BE2C (cell line): ENCODE measurements around the gene KRTAP10-1.

ENCODE experiments used
- DNase-seq: peaks from one replicate; pipeline ENCODE4 v3.0.0-alpha.2; 2020
- H3K27me3 ChIP-seq: fragments of 250-450 bp; sonication (Bioruptor Pico); 2 replicates; pipeline ENCODE4 v1.5.1; 2020; ENCODE audit warnings: mild to moderate bottlenecking
- H3K36me3 ChIP-seq: fragments of 250-450 bp; sonication (Bioruptor Pico); 2 replicates; pipeline ENCODE4 v1.5.1; 2020; ENCODE audit warnings: mild to moderate bottlenecking
- H3K4me1 ChIP-seq: fragments of 250-450 bp; sonication (Bioruptor Pico); 2 replicates; pipeline ENCODE4 v1.5.1; 2020
- H3K4me3 ChIP-seq: 2 replicates; pipeline ENCODE4 v1.5.1; 2011; ENCODE audit warnings: low read depth, low read length
- H3K9me3 ChIP-seq: fragments of 250-450 bp; sonication (Bioruptor Pico); 2 replicates; pipeline ENCODE4 v1.5.1; 2020
- CTCF ChIP-seq: IDR thresholded peaks from 2 replicates; pipeline ENCODE4 v1.5.1; 2012; ENCODE audit warnings: mild to moderate bottlenecking, low read depth, low read length

The KRTAP10-1 gene

GRCh38 chr21:44525391-44526095, 14.5 kb downstream of the KRTAP10-1 start:
- Histone ChIP-seq H3K9me3 (peaks cover 4% of the 10 kb centered on the region; the same call in 1 of the 2 replicates), H3K4me3 (no peak overlapping the region), H3K36me3 (no peaks in the 10 kb centered on the region), H3K4me1 (no peaks in the 10 kb centered on the region), H3K27me3 (no peaks in the 10 kb centered on the region; the same call in 1 of the 2 replicates)
- peak; percentile 9 for DNase-seq
- no peak for TF ChIP-seq CTCF

GRCh38 chr21:44524414-44525371, 15.3 kb downstream of the KRTAP10-1 start:
- Histone ChIP-seq H3K4me1 (no peaks in the 10 kb centered on the region), H3K9me3 (peaks cover 4% of the 10 kb centered on the region; the same call in 1 of the 2 replicates), H3K4me3 (no peak overlapping the region), H3K36me3 (no peaks in the 10 kb centered on the region), H3K27me3 (no peaks in the 10 kb centered on the region; the same call in 1 of the 2 replicates)
- no peak for TF ChIP-seq CTCF
- DNase-seq = no peak

GRCh38 chr21:44523567-44524413, 16.2 kb downstream of the KRTAP10-1 start:
- DNase-seq = no peak
- no peaks in the 10 kb centered on the region; the same call in 1 of the 2 replicates for H3K27me3 ChIP-seq
- H3K4me1 ChIP-seq = no peaks in the 10 kb centered on the region
- no peaks in the 10 kb centered on the region for H3K36me3 ChIP-seq
- TF ChIP-seq CTCF = no peak
- H3K9me3 ChIP-seq = peaks cover 4% of the 10 kb centered on the region; the same call in 1 of the 2 replicates
- H3K4me3 ChIP-seq = no peak overlapping the region

- Histone ChIP-seq H3K27me3 (no peaks in the 10 kb centered on the region; the same call in 1 of the 2 replicates), H3K9me3 (peaks cover 4% of the 10 kb centered on the region; the same call in 1 of the 2 replicates), H3K4me1 (no peaks in the 10 kb centered on the region), H3K4me3 (no peak overlapping the region), H3K36me3 (no peaks in the 10 kb centered on the region)
- TF ChIP-seq CTCF = no peak
- peak; percentile 6 for DNase-seq
Measured at GRCh38 chr21:44522753-44523204, 17.2 kb downstream of the KRTAP10-1 start.

- Histone ChIP-seq H3K9me3 (peaks cover 4% of the 10 kb centered on the region; the same call in 1 of the 2 replicates), H3K27me3 (no peaks in the 10 kb centered on the region; the same call in 1 of the 2 replicates), H3K36me3 (no peaks in the 10 kb centered on the region), H3K4me1 (no peaks in the 10 kb centered on the region), H3K4me3 (no peak overlapping the region)
- no peak for TF ChIP-seq CTCF
- peak; percentile 6 for DNase-seq
Measured at GRCh38 chr21:44521928-44522752, 17.9 kb downstream of the KRTAP10-1 start.
